Body of pancreas (tissue), 4 donors: ENCODE measurements around the gene NUP62CL. TPM values are rescaled to one million over a fixed set of nuclear protein-coding genes. Genes with fewer than 3 reads are reported as not detected.
A peak's percentile ranks its signal among the peaks of the same experiment; 100 is the strongest.

Experiments used
- ATAC-seq: fragments of 150-250 bp; one replicate; pipeline ENCODE4 v1.9.1; 2016
- DNase-seq, 4 donors: peaks; one replicate each; pipeline ENCODE4 v3.0.0-alpha.2; 2019
- H3K27ac ChIP-seq, 4 donors: fragments of 200-600 bp; sonication (generic); 1 replicate in 3 of 4; 2 replicates in 1 of 4; pipeline versions ENCODE4 v1.5.1 to v1.6.1; 2016 to 2019; ENCODE audit warnings: mild to moderate bottlenecking in 1 of 4, mixed read lengths in 1 of 4, moderate library complexity in 1 of 4
- H3K27me3 ChIP-seq, 2 donors: fragments of 200-600 bp; sonication (generic); one replicate each; pipeline ENCODE4 v1.6.0; 2016; ENCODE audit warnings: mild to moderate bottlenecking in 1 of 2
- H3K36me3 ChIP-seq, 2 donors: fragments of 200-600 bp; sonication (generic); replicated peaks in 1 of 2; 2 replicates each; pipeline ENCODE4 v1.5.1; 2016; ENCODE audit warnings: low read depth in 2 of 2; ENCODE audit not compliant: insufficient read depth in 1 of 2
- H3K4me1 ChIP-seq: fragments of 200-600 bp; sonication (generic); one replicate; pipeline ENCODE4 v1.6.0; 2016
- H3K4me3 ChIP-seq, 2 donors: fragments of 200-600 bp; sonication (generic); 1 replicate in 1 of 2; 2 replicates in 1 of 2; pipeline ENCODE4 v1.5.1; 2016 to 2019
- H3K9me3 ChIP-seq, 3 donors: fragments of 200-600 bp; sonication (generic); 1 replicate in 2 of 3; 2 replicates in 1 of 3; pipeline ENCODE4 v1.5.1; 2016
- CTCF ChIP-seq, 7 experiments: fragments of 450-650 bp in 4 of 7; fragments of 200-600 bp in 3 of 7; sonication (generic) in 3 of 7; IDR thresholded peaks; one replicate each; pipeline ENCODE4 v1.5.1; 2016 to 2019; ENCODE audit warnings: antibody characterized with exemption in 7 of 7
- POLR2A ChIP-seq, 3 donors: fragments of 450-650 bp; IDR thresholded peaks; one replicate each; pipeline ENCODE4 v1.6.1; 2016; ENCODE audit warnings: antibody characterized with exemption in 3 of 3, mild to moderate bottlenecking in 2 of 3
- WGBS, 2 donors: methylation state at CpG; one replicate each; pipeline ENCODE4 v1.1.5; 2017; 5-methylcytosine and 5-hydroxymethylcytosine counted together
- intact Hi-C: fragments of 100-400 bp; cut with DNase I; formaldehyde crosslinking; loops from one replicate; pipeline ENCODE4 v1.15.1; 2023
- total RNA-seq, 2 donors: library from RNA; depleted of rRNA; stranded (reverse); fragments of >200 nt; gene quantifications; one replicate each; pipeline ENCODE4 v1.1.0, GENCODE V29; 2016

Gene NUP62CL
- total RNA-seq, 2 donors from 2014 or later: 3.3 to 9.3 TPM

GRCh38 chrX:107119283-107119682 lies 87.0 kb downstream of the NUP62CL start:
- no peaks in the 10 kb centered on the region for H3K9me3 ChIP-seq
- DNase-seq: no peak
- H3K4me3 ChIP-seq: no peak overlapping the region
- no peak for ATAC-seq
- H3K36me3 ChIP-seq: peaks cover 0 to 4% of the 10 kb centered on the region in 2 donors
- TF ChIP-seq CTCF (IDR thresholded peaks at IDR 0.05): no peak
- TF ChIP-seq POLR2A (IDR thresholded peaks at IDR 0.05): no peak
- intact Hi-C loops: no loop called here
- WGBS, 2 donors: 95 to 100% methylated on average over 1 of the region's 1 CpG
- no peaks in the 10 kb centered on the region for H3K27me3 ChIP-seq
- H3K4me1 ChIP-seq: peaks cover 7% of the 10 kb centered on the region
- peak overlapping the region in 1 of 4 donors; percentile 74 for H3K27ac ChIP-seq

- H3K27me3 ChIP-seq: no peaks in the 10 kb centered on the region
- WGBS, 2 donors: 0 to 1% methylated on average over 20 to 36 of the region's 37 CpGs
- DNase-seq (peak; percentile 69 to 85 (median 78)), ATAC-seq (peak; percentile 98)
- peak within 1 kb of the TSS; percentile 31 to 74 (median 45) for H3K27ac ChIP-seq
- peaks cover 7% of the 10 kb centered on the region for H3K4me1 ChIP-seq
- TF ChIP-seq CTCF (IDR thresholded peaks at IDR 0.05) (no peak), POLR2A (IDR thresholded peaks at IDR 0.05) (peak in 2 of 3 donors; percentile 36 to 50)
- intact Hi-C loops: no loop called here
- peaks cover 0 to 4% of the 10 kb centered on the region in 2 donors for H3K36me3 ChIP-seq
- H3K4me3 ChIP-seq: peak within 1 kb of the TSS; percentile 12 to 50
- no peaks in the 10 kb centered on the region for H3K9me3 ChIP-seq
These were observed 87.7 kb downstream of the NUP62CL start, which contains the start of gene RBM41 for GRCh38 chrX:107118322-107119147. TSS of gene RBM41 (minus strand) at chrX:107118822. CDS start at chrX:107118773, 49 bp downstream.

DNA sequence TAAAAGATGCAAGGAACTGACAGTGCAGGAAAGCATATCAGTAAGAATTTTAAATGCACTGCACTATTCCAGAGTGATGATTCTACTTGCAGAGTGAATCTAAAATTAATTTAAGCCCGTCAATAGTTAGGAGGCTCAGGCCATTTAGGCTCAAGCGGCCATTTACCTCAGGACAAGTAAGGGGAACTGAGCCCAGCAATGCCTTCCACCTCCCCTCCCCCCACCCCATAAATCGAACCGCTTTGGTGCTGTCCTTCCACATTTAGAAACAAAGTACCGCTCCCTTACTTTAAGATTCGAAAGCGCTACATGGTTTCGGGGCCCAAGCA lies 88.3 kb downstream of the NUP62CL start:
- Histone ChIP-seq H3K4me3 (peak overlapping the region; percentile 12 to 50), H3K27me3 (no peaks in the 10 kb centered on the region), H3K36me3 (peaks cover 0 to 4% of the 10 kb centered on the region in 2 donors), H3K4me1 (peaks cover 7% of the 10 kb centered on the region), H3K27ac (peak overlapping the region in 2 of 4 donors; percentile 55 to 74), H3K9me3 (no peaks in the 10 kb centered on the region)
- TF ChIP-seq CTCF (IDR thresholded peaks at IDR 0.05) (no peak), POLR2A (IDR thresholded peaks at IDR 0.05) (no peak)
- ATAC-seq: peak; percentile 10
- intact Hi-C loops: no loop called here
- WGBS, 2 donors: 0 to 6% methylated on average over 2 to 8 of the region's 8 CpGs
- DNase-seq: no peak

GRCh38 chrX:107107459-107107858 lies 98.8 kb downstream of the NUP62CL start:
- TF ChIP-seq POLR2A (IDR thresholded peaks at IDR 0.05): no peak
- no peak for TF ChIP-seq CTCF (IDR thresholded peaks at IDR 0.05)
- Histone ChIP-seq H3K9me3 (no peaks in the 10 kb centered on the region), H3K36me3 (no peaks in the 10 kb centered on the region), H3K4me1 (no peaks in the 10 kb centered on the region), H3K27me3 (no peaks in the 10 kb centered on the region), H3K4me3 (no peak overlapping the region), H3K27ac (no peak overlapping the region)
- no peak for ATAC-seq
- 86 to 100% methylated on average over 1 of the region's 1 CpG for WGBS, 2 donors
- DNase-seq: no peak
- intact Hi-C loops: no loop called here
